Upper lobe of left lung (tissue), 4 donors: ENCODE measurements around the gene BORCS5.
"Not testable (repeated sequence)": the region's sequence is repeated elsewhere in the genome, so short reads cannot be mapped to it uniquely, and the experiment has no call there.

Experiments
- POLR2A ChIP-seq, 4 donors: fragments of 450-650 bp; IDR thresholded peaks; one replicate each; pipeline ENCODE4 v1.5.1; 2016 to 2017; ENCODE audit warnings: antibody characterized with exemption in 4 of 4, mild to moderate bottlenecking in 2 of 4
- TF ChIP-seq, protein P1 (sequence below), 6 experiments: fragments of 450-650 bp in 4 of 6; fragments of 200-600 bp in 2 of 6; sonication (generic) in 2 of 6; IDR thresholded peaks; one replicate each; pipeline ENCODE4 v1.5.1; 2016 to 2019; ENCODE audit warnings: antibody characterized with exemption in 6 of 6

DNA sequence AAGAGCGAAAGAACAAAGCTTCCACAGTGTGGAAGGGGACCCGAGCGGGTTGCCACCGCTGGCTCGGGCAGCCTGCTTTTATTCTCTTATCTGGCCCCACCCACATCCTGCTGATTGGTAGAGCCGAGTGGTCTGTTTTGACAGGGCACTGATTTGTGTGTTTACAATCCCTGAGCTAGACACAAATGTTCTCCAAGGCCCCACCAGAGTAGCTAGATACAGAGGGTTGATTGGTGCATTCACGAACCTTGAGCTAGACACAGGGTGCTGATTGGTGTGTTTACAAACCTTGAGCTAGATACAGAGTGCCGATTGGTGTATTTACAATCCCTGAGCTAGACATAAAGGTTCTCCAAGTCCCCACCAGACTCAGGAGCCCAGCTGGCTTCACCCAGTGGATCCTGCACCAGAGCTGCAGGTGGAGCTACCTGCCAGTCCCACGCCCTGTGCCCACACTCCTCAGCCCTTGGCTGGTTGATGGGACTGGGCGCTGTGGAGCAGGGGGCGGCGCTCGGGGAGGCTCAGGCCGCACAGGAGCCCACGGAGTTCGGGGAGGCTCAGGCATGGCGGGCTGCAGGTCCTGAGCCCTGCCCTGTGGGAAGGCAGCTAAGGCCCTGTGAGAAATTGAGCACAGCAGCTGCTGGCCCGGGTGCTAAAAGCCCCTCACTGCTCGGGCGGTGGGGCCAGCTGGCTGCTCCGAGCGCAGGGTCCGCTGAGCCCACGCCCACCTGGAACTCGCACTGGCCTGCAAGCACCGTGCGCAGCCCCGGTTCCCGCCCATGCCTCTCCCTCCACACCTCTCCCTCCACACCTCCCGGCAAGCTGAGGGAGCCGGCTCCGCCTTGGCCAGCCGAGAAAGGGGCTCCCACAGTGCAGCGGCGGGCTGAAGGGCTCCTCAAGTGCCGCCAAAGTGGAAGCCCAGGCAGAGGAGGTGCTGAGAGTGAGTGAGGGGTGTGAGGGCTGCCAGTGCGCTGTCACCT is 115.4 kb downstream of the BORCS5 start:
- not testable (repeated sequence) for TF ChIP-seq POLR2A (IDR thresholded peaks at IDR 0.05)
- TF ChIP-seq, protein P1, sequence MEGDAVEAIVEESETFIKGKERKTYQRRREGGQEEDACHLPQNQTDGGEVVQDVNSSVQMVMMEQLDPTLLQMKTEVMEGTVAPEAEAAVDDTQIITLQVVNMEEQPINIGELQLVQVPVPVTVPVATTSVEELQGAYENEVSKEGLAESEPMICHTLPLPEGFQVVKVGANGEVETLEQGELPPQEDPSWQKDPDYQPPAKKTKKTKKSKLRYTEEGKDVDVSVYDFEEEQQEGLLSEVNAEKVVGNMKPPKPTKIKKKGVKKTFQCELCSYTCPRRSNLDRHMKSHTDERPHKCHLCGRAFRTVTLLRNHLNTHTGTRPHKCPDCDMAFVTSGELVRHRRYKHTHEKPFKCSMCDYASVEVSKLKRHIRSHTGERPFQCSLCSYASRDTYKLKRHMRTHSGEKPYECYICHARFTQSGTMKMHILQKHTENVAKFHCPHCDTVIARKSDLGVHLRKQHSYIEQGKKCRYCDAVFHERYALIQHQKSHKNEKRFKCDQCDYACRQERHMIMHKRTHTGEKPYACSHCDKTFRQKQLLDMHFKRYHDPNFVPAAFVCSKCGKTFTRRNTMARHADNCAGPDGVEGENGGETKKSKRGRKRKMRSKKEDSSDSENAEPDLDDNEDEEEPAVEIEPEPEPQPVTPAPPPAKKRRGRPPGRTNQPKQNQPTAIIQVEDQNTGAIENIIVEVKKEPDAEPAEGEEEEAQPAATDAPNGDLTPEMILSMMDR (IDR thresholded peaks at IDR 0.05) = not testable (repeated sequence)
